Cerebellar cortex (tissue), 1 donor: ENCODE results near the gene TRAPPC1.

Experiments
- DNase-seq: peaks from one replicate; pipeline ENCODE4 v3.0.0-alpha.2; 2015; ENCODE audit warnings: low spot score

TRAPPC1 gene

GRCh38 chr17:7903154-7904103, 28.3 kb downstream of the TRAPPC1 start:
- no peak for DNase-seq

- DNase-seq = peak; percentile 53
Measured at GRCh38 chr17:7897773-7898172, 34.0 kb downstream of the TRAPPC1 start.

GRCh38 chr17:7897090-7897489, 34.7 kb downstream of the TRAPPC1 start:
- no peak for DNase-seq

- DNase-seq = no peak
Measured at GRCh38 chr17:7894866-7895265, 36.9 kb downstream of the TRAPPC1 start.

- no peak for DNase-seq
Measured at GRCh38 chr17:7894226-7894625, 37.5 kb downstream of the TRAPPC1 start.

- no peak for DNase-seq
Measured at GRCh38 chr17:7893187-7893880, 38.4 kb downstream of the TRAPPC1 start.

- peak; percentile 88 for DNase-seq
Measured at GRCh38 chr17:7889166-7889955, 42.4 kb downstream of the TRAPPC1 start.

GRCh38 chr17:7888184-7888920, 43.4 kb downstream of the TRAPPC1 start, which contains the start of gene CHD3:
CHD3 (plus strand) TSS chr17:7888789; CDS start chr17:7889001, 212 bp downstream.
- DNase-seq = no peak

- DNase-seq = peak; percentile 87
Measured at GRCh38 chr17:7887482-7888183, 44.1 kb downstream of the TRAPPC1 start.

- DNase-seq = peak; percentile 57
Measured at GRCh38 chr17:7887038-7887481, 44.7 kb downstream of the TRAPPC1 start.

- peak; percentile 53 for DNase-seq
Measured at GRCh38 chr17:7886227-7887037, 45.3 kb downstream of the TRAPPC1 start.

GRCh38 chr17:7885367-7886226, 46.1 kb downstream of the TRAPPC1 start:
- DNase-seq = peak; percentile 60

- DNase-seq = no peak
Measured at GRCh38 chr17:7884581-7885366, 47.0 kb downstream of the TRAPPC1 start.

- DNase-seq = no peak
Measured at GRCh38 chr17:7883781-7884386, 47.9 kb downstream of the TRAPPC1 start.

- no peak for DNase-seq
Measured at GRCh38 chr17:7882629-7883028, 49.1 kb downstream of the TRAPPC1 start.

- DNase-seq = no peak
Measured at GRCh38 chr17:7882068-7882467, 49.7 kb downstream of the TRAPPC1 start.

- DNase-seq = peak; percentile 95
Measured at GRCh38 chr17:7881276-7882054, 50.3 kb downstream of the TRAPPC1 start.
